OCI-M2 (cell line): ENCODE data around the gene OLFM1.
"Not testable (repeated sequence)": the region's sequence is repeated elsewhere in the genome, so short reads cannot be mapped to it uniquely, and the experiment has no call there.

Source experiments
- DNase-seq: peaks from one replicate; lab custom pipeline; 2025; ENCODE audit not compliant: unreplicated experiment; lab: John Stamatoyannopoulos, UW

The OLFM1 gene

GRCh38 chr9:135130207-135130976 lies 42.9 kb downstream of the OLFM1 start:
- no peak for DNase-seq

GRCh38 chr9:135131488-135131887 lies 44.0 kb downstream of the OLFM1 start:
- DNase-seq, result no peak

DNA sequence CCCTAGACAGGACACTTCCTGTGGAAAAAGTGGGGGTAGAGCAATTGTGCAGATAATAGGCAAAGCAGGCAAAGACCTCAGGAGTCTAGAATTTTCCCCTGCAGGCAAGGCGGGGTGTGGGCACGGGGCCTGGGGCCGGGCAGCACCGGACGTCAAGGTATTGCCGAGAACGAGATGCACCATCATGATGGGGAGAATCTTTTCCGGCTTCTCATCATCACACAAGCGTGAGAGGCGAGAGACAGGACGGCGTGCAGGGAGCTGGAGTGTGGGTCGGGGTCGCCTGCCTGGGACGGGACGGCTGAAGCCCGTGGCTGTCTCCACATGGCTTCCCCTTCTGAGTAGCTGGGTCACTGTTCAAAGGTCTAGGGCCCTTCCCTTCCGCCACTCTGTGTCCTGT lies 44.5 kb downstream of the OLFM1 start:
- DNase-seq, result no peak

- no peak for DNase-seq
Observed at GRCh38 chr9:135134268-135135022, 47.0 kb downstream of the OLFM1 start.

DNA sequence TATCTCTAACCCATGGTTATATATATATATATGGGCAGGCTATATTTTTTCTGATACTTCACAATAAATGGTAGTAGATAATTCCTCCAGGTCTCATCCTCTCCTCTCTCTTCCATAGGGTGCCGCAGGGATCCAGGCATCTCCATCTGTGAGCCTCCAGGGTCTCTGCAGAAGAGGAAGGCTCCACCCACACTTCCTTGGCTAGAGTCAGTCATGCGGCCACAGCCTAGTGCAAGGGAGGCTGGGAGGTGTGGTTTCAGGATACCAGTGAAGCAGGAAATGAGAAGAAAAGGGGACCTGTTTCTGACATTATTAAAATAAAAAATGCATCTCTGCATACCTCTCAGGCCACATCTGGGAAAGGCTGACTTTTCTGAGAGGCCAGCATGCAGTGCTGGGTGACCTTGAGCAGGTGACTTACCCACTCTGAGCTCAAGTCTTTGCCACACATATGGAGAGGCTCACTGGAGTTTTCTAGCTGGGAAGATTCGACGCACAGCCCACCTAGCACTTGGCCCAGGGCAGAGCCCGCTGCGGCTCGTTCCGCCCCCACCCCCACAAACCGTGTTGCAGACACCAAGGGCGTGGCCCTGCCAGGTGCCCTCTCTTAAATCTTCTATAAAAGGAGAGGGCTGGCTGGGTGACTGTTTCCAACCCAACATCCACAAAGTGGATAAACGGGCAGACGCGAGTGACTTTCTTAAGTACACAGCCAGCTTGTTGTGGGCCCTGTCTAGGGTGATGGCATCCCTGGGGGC lies 47.9 kb downstream of the OLFM1 start:
- DNase-seq, result no peak

DNA sequence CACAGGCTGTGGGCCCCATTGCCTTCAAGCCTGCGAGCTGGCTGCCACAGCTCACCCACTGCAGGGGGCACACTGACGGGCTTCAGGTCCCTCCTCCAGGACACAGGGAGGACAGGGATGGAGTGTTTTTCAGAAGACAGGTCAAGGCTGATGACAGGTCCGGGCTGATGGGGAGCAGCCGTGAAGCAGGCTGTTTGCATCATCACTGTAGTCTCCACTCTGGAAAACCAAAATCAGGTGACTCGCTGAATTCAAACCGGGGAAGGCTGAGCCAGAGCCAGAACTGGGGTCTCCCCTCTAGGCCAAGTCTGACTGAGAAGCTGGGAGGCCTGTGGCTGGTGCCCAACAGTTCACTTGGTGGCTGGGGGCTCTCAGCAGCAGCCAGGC lies 48.5 kb downstream of the OLFM1 start:
- no peak for DNase-seq

GRCh38 chr9:135136481-135136880 lies 49.0 kb downstream of the OLFM1 start:
- DNase-seq, result no peak

DNA sequence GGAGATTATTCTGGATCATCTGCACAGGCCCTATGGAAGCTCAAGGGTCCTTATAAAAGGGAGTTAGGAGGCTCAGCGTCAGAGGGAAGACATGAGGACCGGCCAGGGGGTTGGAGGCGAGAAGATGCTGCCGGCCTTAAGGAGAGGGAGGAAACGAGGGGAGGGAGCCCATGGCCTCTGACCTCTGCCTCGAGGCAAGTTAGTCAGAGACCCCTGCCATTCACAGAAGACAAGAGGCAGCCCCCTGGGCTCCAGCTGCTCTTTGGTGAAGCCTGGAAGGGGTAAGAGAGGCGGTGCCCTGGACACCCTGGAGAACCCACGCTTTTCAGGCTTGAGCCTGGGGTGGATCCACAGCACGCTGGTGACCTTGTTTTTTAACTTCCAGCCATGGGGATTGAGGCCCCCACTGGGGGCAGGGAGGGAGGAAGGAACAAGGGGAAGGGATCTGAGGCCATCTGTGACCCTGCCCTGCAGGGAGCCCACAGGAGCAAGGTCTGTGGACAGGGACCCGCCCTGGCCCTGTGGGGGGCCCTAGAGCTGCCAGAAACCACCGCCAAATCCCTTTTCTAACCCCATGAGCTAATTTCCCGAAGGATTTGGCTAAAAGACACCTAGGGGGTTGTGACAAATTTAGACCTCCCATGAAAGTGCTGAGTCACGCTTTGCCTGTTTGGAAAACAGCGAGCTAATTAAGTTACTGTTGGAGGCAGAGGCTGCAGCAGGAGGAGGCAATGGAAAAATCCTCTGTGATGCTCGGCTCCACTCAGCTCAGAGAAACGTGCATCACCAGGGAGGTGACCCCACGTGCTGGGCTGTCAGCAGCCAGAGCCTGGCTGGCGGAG lies 49.7 kb downstream of the OLFM1 start:
- no peak for DNase-seq

- no peak for DNase-seq
Observed at GRCh38 chr9:135138078-135138855, 50.8 kb downstream of the OLFM1 start.

DNA sequence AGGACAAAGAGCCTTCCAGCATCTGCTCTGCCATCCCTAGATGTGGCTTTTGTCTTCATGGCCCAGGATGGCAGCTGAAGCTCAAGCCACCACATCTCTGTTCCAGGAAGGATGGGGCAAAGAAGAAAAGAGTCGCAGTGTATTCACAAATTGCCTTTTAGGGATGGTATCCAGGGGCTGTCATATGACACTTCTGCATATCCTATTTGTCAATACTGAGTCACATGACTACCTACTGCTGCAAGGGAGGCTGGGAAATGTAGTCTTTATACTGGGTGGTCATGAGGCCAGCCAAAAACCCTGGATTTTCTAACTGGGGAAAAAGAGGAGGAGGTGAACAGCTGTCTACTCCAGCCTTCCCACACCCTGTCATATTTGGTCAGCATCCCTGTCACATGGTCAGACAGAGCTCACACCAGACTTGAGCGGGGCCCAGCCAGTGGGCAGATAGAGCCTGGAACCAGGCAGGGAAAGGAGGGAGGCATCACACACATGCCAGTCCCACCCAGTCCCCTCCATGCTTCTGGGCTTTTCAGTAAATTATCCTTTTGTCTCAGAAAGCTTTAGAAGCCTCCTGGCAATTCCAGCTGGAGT lies 52.0 kb downstream of the OLFM1 start:
- no peak for DNase-seq

- no peak for DNase-seq
Observed at GRCh38 chr9:135141183-135141774, 53.8 kb downstream of the OLFM1 start.

GRCh38 chr9:135144581-135145170 lies 57.2 kb downstream of the OLFM1 start:
- DNase-seq, result no peak

GRCh38 chr9:135145312-135145711 lies 57.8 kb downstream of the OLFM1 start:
- no peak for DNase-seq

GRCh38 chr9:135146241-135146640 lies 58.8 kb downstream of the OLFM1 start:
- no peak for DNase-seq

DNA sequence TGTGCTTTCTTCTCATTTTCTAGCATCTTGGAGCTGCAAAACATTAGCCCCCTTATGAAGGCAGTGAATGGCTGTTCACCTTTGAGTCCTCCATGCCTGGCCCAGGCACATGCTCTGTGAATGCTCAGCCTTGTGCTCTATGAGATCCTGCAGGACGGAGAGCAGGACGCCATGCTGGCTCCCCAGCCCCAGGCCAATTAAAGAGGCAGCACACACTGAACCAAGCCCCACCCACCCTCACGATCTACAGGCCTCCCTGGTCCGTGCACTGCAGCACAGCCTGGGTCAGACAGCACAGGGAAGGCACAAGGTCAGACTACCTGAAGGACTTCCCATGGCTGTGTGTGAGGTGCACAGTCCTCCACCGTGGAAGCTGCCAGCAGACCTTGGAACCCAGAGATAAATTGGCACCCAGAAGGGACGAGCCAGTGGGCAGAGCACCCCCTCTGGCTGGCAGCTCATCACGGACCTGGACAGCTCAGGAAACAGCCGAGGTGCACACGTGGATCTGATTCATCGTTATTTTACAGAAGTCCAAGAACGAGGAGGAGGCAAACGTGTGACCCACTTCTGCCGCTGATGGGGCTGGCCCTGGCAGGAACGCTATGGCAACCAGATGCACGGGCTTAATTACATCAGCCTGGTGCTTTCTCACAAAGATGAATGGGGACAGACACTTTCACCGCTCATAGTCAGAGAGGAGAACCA lies 59.5 kb downstream of the OLFM1 start:
- DNase-seq, result no peak

GRCh38 chr9:135147474-135147805 lies 60.0 kb downstream of the OLFM1 start:
- no peak for DNase-seq

DNA sequence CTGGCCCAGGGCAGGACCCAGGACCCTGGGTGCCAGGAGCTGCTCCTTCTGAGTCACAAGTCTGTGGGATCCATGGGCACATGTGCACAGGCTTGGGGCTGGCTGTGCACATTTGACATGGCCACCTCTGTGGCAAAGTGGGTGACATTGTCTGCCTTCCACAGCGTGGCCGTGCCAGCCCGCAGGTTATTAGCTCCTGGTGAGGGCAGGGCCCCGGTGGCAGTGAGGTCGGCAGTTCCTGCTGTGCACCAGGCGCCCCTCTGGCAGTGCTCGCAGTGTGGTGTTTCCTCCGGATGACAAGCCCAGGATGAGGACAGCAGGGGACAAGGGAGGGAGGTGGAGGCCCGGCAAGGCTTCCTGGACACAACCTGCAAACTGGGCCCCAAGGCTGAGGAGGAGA lies 60.5 kb downstream of the OLFM1 start:
- no peak for DNase-seq

DNA sequence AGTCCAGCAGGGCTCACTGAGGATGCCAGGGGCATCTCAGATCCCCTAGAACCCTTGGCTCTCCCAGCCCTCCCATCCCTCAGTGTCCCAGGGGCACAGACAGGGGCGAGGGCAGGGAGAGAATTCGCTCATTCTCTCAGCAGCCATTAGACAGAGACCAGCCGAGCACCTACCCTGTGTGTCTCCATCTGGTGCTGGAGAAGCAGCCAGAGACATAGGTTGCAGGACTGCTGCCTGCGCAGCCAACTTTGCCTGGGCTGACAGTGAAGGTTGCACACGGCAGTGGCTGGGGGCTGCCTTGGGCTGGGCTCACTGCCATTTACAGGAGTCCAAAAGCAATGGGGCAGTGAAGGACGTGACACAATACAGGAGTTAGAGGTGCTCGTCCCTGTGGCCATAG lies 60.9 kb downstream of the OLFM1 start:
- DNase-seq, result no peak

- DNase-seq, result not testable (repeated sequence)
Observed at GRCh38 chr9:135149901-135150300, 62.4 kb downstream of the OLFM1 start.
